ENCODE results near the gene TTLL9.

Gene TTLL9

DNA sequence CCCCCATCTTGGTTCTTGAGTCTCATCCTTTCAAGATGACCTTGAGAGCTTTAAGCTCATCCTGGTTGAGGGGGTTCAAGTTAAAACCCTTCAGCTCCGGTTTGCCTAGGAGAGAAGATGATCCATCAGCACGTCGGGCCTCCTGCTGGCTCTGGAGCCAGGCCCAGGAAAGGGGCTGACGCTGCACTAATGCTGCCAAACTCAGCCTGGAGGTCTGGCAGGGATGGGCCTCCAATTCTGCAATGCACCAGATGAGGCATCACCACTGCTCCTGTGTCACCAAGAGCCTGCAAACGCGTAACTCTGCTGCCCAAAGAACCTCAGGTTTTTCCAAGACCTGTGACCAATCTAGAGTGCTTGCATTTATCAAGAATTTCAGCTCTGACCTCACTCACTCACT is 75.4 kb downstream of the TTLL9 start:
- DNase-seq (ENCODE audit: low spot score): no peak

DNA sequence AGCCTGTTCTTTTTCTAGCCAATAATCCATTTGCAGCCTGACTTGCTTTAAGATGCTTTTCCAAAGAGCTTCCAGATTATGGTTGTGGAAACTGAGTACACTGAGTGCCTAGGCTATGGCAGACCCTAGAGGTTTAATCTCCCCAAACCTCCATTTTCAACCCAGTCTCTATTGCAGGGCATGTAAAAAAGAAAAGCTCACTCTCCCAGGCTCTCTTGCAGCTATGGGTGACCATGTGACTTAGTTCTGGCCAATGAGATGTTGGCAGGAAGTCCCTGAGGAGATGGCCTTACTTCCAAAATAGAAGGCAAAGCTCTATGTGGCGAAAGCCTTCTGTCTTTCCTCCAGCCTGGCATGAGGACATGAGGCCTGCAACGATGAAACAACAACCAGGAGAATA is 77.6 kb downstream of the TTLL9 start:
- no peak for DNase-seq (ENCODE audit: low spot score)

DNA sequence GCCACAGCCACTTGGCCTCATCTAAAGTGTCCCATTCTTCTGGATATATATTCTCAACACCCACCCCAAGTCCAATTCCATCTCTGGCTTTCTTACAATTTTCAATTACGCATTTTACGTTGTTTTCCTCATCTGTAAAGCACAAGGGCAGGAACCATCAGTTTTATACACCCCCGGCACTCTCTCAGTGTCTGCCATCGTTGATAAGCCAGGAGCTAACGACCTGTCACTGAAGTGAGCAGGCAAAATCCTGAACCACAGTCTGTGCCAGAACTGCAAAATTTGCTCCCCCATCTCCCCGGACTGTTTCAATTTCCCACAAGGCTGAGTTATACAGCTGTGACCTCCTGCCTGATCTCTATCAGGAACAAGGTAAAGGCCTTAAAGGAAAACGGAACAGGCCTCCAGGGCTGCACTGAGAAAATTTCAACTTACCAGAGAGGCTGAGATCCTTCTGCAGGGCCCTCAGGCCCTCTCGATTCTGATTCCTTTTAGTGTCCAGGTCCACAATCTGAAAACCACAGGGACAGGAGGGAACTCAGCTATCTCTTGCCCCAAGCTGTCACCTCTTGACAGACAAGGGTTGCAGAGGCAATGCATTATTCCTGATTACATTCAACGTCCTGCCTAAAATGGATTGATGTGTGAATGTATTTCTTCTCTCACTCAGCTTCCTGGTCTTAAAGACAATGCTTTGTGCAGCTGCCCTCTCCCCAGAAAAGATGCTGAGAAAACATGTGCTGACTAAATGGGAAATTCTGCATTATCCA is 79.6 kb downstream of the TTLL9 start:
- DNase-seq (ENCODE audit: low spot score): no peak

DNA sequence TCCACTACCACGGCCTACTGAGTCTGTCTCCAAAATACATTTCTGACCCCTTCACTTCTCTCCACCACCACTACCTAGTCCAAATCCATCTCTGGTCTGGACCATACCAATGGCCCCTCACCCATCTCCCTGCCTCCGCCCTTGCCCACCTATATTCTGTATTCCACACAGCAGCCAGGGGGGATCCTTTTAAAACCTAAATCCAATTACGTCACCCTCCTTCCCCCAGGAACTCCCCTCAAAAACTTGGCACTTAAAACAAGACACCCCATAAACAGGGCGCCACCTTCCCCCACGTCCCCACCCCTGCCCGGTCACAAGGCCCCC is 80.7 kb downstream of the TTLL9 start:
- DNase-seq (ENCODE audit: low spot score): no peak

DNA sequence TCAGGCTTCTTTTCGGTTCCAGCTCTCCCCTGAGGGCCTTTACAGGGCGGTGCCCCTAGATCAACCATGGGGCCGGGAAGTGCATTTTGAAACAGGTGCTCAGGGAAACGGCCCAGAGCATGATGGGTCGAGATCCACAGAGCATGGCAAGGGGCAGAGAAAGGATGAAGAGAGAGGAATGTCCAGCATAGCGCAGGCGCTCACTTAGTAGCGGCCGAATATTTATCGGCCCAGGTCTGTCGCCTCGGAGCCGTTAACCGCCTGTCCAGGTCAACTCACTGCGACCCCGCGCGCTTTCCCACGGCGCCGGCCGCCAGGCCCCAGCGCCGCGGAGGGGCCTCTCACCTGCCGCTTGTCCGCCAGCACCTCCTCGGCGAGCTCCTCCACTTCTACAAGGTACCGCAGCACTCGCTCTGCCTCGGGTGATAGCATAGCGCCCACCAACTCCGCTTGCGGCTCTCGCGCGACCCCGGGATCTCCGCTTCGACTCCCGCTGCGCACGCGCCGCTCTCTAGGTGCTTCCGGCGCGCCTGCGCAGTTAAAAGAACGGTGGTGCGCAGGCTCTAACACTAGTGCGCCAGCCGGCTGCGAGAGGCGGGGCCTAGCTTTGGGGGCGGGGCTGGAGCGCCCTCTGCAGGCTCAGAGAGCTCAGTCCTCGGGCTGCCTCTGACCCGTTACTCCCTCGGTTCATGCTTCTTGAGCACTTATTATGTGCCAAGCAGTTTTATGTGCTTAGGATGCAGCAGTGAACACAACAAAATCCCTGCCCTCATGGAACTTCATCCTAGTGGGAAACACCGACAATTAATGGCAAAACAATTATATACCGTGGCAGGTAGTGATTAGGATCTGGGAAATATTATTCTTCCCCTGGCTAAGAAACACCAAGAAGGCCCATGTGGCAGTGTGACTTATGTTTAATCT is 81.4 kb downstream of the TTLL9 start, which contains the start of gene PDRG1:
TSS of gene PDRG1 (minus strand) at position 517 of the 924 bp plus-strand sequence. CDS start at position 432, 85 bp downstream.
- DNase-seq (ENCODE audit: low spot score): peak; percentile 97

DNA sequence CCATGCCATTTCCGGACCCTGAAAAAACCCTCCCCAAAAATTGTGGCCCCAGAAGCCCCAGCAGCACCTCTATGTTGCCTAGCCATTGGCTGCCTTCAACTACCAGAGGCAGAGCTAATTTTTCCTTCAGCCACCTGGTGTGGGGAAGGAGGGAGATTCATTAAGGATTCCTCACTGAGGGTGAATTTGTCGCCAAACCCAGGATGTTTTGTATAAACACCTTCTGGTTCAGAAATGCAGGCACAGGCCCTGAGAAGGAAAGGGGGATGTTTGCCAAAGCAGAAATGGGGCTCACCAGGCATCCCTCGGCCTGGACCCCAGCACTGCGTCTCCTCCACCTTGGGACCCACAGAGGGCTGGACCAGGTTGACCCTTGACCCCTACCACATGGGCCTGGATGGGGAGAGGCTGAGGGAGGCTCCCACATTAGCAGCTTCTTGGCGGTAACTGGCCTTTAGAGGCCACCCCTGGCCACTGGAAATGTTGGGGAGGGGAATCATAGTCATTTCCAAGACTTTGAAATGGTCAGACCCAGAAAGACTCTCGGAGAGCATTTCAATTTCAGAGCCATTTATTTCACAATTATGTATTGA is 83.2 kb downstream of the TTLL9 start:
- DNase-seq (ENCODE audit: low spot score): no peak

DNA sequence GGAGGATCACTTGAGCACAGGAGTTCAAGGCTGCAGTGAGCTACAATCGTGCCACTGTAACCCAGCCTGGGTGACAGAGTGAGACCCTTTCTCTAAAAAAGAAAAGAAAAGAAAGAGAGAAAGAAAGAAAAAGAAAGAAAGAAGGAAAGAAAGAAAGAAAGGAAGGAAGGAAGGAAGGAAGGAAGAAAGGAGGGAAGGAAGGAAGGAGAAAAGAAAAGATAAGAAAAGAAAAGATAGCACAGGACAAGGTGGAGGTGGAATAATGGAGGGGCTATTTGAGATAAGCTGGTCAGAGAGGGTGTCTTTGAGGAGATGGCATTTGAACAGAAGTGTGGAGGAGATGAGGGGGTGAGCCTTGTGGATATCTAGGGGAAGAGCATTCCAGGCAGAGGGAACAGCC is 84.1 kb downstream of the TTLL9 start:
- DNase-seq (ENCODE audit: low spot score): no peak

DNA sequence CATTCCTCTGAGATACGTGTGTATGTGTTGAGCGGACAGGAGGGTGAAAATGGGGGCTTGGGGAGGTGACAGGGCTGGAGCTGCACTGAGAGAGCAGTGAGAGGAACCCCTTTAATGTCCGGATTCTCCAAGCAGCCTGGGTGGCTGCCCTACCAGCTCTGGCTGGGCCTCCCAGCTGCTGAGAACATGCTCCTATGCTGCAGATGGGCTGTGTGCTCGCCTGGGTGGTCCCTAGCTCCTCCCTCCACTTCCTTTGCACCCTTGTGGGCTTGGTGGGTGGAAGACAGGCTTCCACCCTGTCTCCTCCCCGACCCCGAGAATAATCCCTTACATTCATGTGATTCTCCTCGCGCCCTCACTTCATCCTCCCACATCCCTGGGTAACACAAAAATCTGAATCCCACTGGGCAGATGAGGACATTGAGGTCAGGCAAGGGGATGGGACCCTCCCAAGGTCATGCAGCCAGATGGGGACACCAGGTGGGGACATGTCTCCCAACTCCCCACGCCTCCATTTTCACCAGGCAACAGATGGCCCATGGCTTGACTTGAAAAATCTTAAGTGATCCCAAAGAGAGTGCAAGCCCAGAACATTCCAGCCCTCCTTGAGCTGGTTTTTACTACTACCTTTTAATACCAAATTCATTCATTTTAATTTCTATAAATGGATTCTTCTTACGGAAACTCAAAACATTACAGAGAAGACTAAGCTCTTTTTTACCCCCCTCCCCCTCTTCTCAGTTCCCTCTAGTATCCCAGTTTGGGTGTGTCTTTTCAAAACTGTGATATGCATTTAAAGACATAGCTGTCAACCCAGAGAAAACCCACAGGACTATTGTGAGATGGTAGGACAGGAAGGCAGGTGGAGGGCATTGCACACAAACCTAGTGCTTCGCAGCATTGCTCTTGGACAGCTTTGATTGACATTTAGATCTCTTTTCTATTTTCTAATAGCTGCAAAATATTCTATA is 86.4 kb downstream of the TTLL9 start:
- DNase-seq (ENCODE audit: low spot score): no peak

DNA sequence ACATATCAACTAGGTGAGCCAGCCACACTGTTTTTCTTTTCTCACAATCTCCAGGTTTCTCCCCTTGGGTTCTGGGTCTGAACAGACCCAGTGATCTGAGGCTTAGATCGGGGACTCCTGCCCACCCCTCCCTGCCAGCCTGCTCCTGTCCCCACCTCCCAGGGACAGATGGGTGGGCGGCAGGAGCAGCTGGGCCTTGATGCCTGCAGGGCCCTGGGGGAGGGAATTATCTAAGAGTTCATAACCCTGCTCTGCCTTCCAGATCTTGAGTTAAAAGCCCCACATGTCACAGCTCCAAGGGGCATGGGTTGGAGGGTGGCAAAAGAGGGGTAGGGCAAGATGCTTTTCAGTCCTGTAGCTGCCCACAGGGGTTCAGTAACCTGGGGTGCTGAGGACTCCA is 92.3 kb downstream of the TTLL9 start:
- DNase-seq (ENCODE audit: low spot score): no peak

DNA sequence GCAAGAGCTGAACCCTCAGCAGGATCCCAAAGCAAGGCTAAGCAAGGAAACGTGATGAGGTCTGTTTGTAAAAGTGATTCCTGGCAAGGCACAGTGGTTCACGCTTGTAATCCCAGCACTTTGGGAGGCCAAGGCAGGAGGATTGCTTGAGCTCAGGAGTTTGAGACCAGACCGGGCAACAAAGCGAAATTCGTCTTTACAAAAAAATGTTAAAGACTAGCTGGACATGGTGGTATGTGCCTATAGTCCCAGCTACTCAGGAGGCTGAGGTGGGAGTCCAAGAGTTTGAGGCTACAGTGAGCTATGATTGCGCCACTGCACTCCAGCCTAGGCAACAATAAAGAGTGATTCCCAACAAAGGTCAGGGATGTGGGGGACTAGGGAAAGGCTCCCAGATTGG is 93.5 kb downstream of the TTLL9 start:
- DNase-seq (ENCODE audit: low spot score): no peak

DNA sequence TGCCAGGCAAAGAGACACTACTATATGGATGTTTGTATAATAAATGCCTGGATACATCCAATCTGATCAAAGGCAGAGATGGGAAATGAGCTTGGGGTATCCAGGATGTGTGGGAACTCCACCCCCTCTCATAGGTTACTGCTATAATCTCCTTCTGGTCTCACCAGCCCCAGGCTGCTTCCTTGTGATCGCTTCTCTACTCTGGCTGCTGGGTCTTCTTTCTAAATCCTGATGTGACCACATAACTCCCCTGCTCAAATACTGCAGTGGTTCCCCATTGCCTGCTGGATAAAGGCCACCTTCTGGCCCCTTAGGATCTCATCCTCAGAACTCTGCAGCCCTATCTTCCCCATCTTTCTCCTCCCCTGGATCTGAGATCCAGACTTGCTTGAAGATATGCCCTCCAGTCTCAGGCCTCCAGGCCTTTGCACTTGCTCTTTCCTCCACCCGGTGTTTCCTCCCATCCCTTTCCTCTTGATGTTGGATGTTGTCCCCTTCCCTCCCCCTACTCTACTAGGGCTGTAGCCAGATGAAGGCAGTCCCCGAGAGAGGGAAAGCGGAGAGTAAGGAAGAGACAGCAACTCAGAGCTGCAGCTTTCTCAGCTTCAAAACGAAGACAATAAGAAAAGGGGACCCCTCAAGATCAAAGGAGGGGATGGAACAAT is 96.7 kb downstream of the TTLL9 start:
- DNase-seq (ENCODE audit: low spot score): no peak

DNA sequence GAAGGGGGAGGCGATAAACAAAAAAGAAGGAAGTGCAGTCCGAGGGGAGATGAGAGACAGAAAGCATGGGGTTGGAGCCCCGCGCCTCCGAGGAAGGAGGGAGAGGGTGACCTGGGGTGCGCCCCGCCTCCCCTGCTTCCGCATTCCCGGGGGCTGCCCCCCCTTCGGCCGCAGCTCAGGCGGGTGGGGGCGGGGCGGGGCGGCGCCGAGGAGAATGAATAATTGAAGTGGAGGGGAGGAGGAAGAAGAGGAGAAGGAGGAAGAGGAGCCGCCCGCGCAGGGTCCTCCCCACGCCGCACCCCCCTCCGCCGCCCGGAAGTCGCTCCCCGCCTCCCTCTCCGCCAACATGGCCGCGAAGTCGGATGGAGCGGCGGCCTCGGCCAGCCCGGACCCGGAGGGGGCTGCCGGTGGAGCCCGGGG is 97.4 kb downstream of the TTLL9 start, which contains the start of gene XKR7:
TSS of gene XKR7 (plus strand) at position 322 of the 420 bp plus-strand sequence. CDS start at position 347, 25 bp downstream.
- DNase-seq (ENCODE audit: low spot score): no peak

DNA sequence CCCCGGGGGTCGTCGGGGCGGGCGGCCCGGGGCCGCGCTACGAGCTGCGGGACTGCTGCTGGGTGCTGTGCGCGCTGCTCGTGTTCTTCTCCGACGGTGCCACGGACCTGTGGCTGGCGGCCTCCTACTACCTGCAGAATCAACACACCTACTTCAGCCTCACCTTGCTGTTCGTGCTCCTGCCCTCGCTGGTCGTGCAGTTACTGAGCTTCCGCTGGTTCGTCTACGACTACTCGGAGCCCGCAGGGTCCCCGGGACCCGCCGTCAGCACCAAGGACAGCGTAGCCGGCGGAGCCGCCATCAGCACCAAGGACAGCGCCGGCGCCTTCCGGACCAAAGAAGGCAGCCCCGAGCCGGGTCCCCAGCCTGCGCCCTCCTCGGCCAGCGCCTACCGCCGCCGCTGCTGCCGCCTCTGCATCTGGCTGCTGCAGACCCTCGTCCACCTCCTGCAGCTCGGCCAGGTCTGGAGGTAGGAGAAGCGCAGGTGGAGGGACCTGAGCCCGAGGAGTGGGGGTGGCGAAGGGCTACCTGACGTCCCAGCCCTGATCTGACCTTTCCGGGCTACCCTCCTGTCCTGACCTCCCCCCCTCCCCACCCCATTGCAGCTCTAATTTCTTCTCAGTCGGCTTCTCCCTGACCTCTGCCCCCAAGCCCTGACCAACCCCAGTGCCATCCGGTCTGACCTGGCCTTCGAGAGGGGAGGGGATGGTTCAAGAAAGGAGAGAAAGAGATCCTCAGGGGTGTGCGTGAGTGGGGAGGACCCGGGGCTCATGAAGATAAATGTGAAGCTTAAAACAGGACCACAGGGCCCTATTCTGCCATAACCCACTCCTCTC is 98.1 kb downstream of the TTLL9 start:
- peak; percentile 56 for DNase-seq (ENCODE audit: low spot score)

DNA sequence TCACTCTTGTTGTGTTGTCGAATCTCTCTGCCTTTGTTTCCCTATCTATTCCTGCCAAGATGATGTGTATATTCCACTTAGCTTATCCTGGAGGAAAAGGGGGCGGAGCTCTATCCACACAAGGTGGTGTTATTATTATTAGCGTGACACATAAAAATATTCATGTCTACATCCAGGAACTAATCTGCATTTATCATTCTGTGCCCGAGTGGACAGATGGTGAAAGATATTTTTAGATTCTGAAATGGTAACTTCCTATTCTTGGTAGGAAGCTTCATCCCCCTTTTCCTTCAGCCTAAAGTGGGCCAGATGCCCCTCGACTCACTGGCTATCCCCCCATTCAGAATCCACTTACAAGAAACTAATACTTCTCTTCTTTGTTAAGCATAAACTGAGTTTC is 99.6 kb downstream of the TTLL9 start:
- DNase-seq (ENCODE audit: low spot score): no peak

DNA sequence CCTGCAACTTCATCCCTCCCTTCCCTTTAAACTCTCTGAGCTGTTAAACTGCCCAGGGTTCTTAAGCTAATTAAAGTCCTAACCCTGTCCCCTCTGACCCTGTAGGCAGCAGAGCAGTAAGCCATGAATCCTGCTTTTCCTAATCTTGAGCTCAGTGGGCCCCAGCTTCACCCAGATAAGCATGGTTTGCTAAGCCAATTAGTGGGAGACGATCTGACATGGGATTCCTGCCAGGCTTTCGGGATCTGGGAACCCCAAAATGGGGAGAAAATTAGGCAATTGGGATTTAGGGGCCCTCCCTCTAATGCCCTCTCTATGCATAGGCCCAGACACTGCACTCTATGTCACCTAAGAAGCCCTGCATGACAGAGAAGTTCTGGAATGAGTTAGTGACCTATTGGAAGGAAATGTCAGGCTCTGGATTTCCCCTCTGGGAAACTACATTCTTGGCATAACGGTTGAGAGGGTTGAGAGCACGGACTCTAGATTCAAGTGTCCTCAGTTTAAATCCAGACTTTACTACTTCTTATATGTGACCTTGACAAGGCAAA is 102.1 kb downstream of the TTLL9 start:
- DNase-seq (ENCODE audit: low spot score): no peak

DNA sequence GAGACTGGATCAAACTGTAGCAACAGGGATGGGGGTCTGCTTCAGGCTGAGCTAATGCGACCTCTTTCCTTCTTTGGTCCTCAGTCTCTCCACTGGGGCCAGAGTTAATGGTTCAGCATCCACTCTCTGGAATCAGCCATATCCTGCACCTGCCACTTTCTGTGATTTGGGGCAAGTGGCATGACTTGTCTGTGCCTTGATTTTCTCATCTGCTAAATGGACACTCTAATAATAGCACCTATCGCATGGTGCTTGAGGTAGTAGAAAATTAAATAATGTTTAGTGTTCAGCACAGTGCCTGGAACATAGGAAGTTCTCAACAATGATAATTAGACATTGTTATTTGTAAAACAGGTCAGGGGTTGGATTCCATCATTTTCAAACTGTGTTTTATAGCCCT is 103.9 kb downstream of the TTLL9 start:
- DNase-seq (ENCODE audit: low spot score): no peak

DNA sequence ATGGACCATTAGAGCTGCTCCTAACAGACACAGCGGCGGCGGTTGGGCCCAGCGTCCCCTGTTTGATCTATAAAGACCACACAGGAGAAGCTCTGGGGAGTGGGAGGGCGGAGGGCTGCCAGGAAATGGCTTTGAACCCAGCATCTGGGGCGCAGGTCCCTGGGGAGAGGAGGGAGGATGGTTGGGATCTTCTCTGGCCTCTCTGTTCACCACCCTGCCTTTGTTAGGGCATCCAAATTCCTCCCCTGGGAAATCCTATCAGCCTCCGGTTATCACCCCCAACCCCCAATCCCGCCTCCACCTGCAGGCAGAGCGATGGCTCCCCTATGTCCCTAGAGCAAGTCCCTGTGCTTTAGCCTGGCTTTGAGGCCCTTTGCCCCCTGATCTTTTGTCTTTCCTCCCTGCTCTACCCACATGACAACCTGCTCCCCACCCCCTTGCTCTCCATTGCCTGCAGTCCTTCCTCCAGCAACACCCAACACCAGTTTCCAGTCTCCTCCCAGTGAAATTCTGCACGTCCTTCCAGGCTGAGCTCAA is 104.6 kb downstream of the TTLL9 start:
- no peak for DNase-seq (ENCODE audit: low spot score)

DNA sequence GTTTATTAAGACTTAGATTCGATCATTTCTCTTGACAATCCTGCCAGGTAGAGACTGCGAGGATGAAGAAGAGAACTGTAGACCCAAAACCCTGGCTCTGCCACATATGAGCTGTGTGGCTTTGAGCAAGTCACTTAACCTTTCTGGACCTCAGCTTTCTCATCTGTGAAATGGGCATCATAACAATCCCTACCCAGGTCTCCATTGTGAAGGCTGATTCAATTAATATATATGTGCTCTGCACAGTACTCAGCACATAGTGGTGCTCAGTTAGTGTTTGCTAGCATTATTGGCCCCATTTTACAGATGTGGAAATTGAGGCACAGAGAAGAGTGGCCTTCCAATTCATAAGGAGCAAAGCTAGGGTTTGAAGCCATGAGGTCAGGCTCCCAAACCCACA is 105.4 kb downstream of the TTLL9 start:
- DNase-seq (ENCODE audit: low spot score): no peak

DNA sequence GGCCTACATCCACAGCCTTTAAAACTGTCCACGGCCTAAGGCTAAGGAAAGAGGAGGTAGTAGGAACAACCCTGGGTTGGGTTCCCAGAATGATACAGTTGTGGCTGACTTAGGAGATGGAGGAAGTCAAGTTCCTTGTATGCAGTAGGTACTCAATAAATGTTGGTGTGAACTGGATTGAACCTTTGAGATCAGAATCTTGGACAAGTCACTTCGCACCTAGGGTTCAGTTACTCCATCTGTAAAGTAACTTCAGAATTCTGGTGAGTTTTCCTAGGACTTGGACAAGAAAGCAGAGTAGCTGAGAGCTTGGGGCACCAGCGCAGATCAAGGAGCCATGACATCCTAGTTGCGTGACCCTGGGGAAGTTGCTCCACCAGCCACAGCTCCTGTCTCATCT is 106.6 kb downstream of the TTLL9 start:
- DNase-seq (ENCODE audit: low spot score): no peak

All from kidney capillary endothelial cell (primary cell).